ENCODE results near the gene TRIM44.
A peak's percentile ranks its signal among the peaks of the same experiment; 100 is the strongest.
"Not testable (repeated sequence)": the region's sequence is repeated elsewhere in the genome, so short reads cannot be mapped to it uniquely, and the experiment has no call there.

The TRIM44 gene

GRCh38 chr11:35676611-35676965 lies 14.0 kb downstream of the TRIM44 start:
- no peak for DNase-seq

GRCh38 chr11:35677904-35678303 lies 15.3 kb downstream of the TRIM44 start:
- DNase-seq = no peak

- no peak for DNase-seq
Observed at GRCh38 chr11:35678471-35678870, 15.9 kb downstream of the TRIM44 start.

GRCh38 chr11:35678975-35679374 lies 16.4 kb downstream of the TRIM44 start:
- no peak for DNase-seq

- no peak for DNase-seq
Observed at GRCh38 chr11:35680506-35680905, 17.9 kb downstream of the TRIM44 start.

GRCh38 chr11:35681163-35681767 lies 18.7 kb downstream of the TRIM44 start:
- no peak for DNase-seq

GRCh38 chr11:35682230-35683173 lies 19.9 kb downstream of the TRIM44 start:
- peak; percentile 69 for DNase-seq

- DNase-seq = no peak
Observed at GRCh38 chr11:35683728-35684339, 21.3 kb downstream of the TRIM44 start.

- DNase-seq = no peak
Observed at GRCh38 chr11:35688023-35688422, 25.4 kb downstream of the TRIM44 start.

GRCh38 chr11:35689081-35689996 lies 26.8 kb downstream of the TRIM44 start:
- no peak for DNase-seq

GRCh38 chr11:35702126-35702525 lies 39.6 kb downstream of the TRIM44 start:
- DNase-seq = no peak

- DNase-seq = no peak
Observed at GRCh38 chr11:35709376-35709775, 46.8 kb downstream of the TRIM44 start.

- DNase-seq = no peak
Observed at GRCh38 chr11:35711173-35711910, 48.8 kb downstream of the TRIM44 start.

- DNase-seq = no peak
Observed at GRCh38 chr11:35711924-35712323, 49.3 kb downstream of the TRIM44 start.

- DNase-seq = no peak
Observed at GRCh38 chr11:35712533-35712932, 50.0 kb downstream of the TRIM44 start.

GRCh38 chr11:35714882-35715627 lies 52.5 kb downstream of the TRIM44 start:
- no peak for DNase-seq

GRCh38 chr11:35715677-35716076 lies 53.1 kb downstream of the TRIM44 start:
- not testable (repeated sequence) for DNase-seq

- no peak for DNase-seq
Observed at GRCh38 chr11:35717043-35717442, 54.5 kb downstream of the TRIM44 start.

GRCh38 chr11:35717520-35717919 lies 54.9 kb downstream of the TRIM44 start:
- DNase-seq = no peak

- no peak for DNase-seq
Observed at GRCh38 chr11:35721651-35722282, 59.2 kb downstream of the TRIM44 start.

GRCh38 chr11:35722641-35723040 lies 60.1 kb downstream of the TRIM44 start:
- no peak for DNase-seq
